IPS-NIHi7 (cell line): Measurements from ENCODE around the gene AP5S1.
"Not testable (repeated sequence)": the region's sequence is repeated elsewhere in the genome, so short reads cannot be mapped to it uniquely, and the experiment has no call there.

Experiments used
- DNase-seq: peaks from one replicate; pipeline ENCODE4 v3.0.0; 2012; ENCODE audit warnings: mixed read lengths; ENCODE audit errors: extremely low spot score

The AP5S1 gene

DNA sequence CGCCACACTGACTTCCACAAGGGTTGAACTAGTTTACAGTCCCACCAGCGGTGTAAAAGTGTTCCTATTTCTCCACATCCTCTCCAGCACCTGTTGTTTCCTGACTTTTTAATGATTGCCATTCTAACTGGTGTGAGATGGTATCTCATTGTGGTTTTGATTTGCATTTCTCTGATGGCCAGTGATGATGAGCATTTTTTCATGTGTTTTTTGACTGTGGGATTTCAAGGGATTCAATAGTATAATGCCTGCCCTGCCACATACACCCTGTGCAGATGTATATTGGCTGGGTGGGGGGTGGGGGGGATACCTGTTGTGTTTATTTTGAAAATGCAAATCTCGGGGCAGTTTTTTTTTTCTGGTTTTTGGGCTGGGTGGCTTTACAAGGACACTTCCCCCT, 26.2 kb upstream of the AP5S1 start:
- not testable (repeated sequence) for DNase-seq

DNA sequence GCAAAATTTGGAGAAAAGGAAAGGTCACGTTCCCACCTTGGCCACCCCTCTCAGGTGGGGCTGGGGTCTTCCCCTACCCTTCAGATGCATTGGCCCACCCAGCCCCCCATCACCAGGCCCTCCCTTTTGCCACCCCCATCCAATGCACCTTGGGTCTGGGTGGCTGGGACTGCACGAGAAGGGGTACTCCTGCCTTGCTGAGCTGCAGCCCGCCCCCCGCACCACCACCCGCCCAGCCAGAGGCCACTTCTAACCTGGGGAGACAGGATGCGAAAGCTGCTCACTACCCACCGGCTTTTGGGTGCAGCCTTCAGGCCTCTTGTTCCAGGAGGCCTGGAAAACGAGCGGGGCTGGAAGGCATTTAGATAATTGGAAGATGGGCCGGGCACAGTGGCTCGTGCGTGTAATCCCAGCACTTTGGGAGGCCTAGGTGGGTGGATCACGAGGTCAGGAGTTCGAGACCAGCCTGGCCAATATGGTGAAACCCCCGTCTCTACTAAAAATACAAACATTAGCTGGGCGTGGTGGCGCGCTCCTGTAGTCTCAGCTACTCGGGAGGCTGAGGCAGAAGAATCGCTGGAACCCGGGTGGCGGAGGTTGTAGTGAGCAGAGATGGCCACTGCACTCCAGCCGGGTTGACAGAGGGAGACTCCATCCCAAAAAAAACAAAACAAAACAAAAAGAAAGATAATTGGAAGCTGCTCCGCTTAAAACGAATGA, 25.5 kb upstream of the AP5S1 start:
- no peak for DNase-seq

DNA sequence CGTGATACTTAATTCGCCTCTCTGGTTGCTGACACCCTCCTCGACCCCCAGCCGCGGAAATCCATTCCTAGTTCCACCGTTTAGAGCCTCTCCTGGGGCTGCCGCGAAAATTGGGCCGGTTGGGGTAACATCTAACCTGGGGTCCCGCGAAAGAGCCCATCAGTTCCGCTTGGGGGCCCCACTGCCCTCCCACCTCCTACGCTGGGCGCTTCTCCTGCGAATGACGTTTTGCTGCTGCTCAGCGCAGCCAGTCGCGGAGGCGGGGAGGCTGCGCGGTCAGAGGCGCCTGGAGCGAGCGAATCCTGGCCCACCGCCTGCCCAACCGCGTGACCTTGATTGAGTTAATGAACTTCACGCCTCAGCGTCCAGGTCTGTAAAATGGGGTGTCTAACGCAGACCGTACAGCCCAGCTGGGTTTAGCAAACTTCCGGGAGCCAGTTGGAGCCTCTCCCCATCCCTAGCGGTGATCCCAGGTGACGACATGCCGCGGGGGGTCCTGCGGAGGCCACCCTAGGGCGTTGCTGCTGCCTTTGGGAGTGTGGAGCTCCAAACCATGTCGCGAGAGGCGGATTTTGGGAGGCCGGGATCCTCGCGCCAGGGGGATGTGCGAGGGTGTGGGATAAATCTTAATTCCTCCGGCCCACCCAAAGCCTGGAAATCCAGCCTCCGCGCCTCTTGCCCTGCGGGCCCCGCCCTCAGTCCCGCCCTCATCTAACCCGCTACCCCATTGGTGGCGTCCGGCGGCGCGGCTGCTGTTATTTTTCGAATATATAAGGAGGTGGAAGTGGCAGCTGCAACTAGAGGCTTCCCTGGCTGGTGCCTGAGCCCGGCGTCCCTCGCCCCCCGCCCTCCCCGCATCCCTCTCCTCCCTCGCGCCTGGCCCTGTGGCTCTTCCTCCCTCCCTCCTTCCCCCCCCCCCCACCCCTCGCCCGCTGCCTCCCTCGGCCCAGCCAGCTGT, 24.6 kb upstream of the AP5S1 start, which contains the start of gene CDC25B:
CDC25B (plus strand) TSS at position 800 of the 958 bp plus-strand sequence. CDS start 222 bp downstream, outside the sequence.
- peak; percentile 86 for DNase-seq

DNA sequence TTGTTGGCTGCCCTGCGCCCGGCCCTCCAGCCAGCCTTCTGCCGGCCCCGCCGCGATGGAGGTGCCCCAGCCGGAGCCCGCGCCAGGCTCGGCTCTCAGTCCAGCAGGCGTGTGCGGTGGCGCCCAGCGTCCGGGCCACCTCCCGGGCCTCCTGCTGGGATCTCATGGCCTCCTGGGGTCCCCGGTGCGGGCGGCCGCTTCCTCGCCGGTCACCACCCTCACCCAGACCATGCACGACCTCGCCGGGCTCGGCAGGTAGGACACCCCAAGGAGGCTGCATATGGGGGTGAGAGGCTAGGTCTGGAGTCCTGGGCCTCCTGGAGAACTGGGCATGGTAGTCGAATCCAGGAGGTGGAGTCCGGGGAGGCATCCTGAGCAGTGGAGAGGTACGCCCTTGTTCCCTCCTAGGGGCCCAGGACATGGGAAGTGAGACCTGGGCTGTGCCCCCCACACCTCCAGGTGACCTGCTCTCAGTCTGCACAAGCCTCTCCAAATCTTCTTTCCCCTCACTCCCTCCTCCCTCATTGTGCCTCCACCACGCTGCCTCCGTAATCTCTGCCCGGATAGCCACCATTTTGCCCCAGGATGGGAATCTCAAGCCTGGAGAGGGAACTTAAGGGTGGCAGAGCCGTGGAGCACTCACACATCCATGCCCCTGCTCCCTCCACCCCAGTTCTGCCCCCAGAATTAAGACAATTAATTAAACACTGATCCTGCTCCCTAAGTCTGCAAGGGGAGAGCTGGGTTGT, 23.7 kb upstream of the AP5S1 start:
- DNase-seq = no peak

DNA sequence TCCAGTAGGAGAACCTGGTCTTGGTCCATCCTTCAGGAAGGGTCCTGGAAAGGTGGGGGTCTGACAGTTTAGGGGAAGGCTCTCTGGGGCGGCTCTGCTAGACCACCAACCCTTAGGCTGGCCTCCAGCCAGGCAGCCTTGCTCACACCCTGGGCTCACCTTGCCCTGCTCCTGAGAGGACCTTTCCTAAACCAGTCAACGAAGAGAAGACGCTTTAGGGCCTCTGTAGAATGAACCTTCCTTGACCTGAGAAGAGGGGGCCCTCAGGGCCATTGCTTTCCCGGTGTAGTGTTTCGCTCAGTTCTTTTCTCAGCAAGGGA, 23.2 kb upstream of the AP5S1 start:
- no peak for DNase-seq

DNA sequence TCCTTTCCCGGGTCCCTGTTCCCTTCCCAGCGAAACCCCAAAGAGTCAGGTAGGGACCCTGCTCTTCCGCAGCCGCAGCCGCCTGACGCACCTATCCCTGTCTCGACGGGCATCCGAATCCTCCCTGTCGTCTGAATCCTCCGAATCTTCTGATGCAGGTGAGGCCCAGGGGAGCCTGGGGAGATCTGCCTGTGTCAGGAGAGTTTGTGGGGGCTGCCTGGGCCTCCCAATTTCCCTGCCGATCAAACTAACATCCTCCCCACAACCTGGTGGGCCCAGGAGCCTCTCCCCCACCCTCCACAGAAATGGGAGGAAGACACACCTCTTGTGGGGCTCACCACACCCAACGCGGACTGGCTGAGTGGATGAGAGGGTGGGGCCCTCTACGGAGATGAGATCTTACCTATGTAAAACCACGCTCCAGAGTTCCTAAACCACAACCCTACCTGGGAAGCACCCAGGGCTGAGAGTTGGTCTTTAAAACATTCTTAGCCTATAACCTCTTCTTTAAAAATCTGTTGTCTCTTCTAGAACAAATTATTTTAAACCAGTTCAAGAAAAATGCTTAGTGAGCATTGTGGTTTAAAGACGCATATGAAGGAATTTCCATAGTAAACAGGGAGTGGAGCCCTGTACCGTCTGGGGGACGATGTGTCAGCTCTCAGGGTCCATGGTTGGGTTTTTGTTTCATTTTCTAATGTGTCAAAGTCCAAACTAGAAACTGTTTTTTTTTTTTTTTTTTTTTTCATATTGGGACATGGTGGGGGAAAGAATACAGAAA, 22.6 kb upstream of the AP5S1 start:
- no peak for DNase-seq

DNA sequence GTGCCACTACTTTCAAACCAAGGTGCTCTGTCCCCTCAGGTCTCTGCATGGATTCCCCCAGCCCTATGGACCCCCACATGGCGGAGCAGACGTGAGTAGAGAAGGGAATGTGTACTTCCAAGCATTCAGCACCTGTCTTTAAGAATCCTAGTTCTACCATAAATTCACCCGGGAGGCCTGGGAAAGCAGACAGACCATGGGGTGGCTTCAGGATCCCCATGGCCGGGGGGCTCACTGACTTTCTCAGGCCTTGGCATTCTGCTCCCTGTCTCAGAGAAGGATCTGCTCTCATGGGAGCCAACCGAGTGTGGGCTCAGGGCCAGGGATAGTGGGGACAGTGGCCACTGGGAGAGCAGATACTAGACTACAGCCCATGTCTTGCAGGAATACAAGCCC, 22.0 kb upstream of the AP5S1 start:
- DNase-seq = no peak

DNA sequence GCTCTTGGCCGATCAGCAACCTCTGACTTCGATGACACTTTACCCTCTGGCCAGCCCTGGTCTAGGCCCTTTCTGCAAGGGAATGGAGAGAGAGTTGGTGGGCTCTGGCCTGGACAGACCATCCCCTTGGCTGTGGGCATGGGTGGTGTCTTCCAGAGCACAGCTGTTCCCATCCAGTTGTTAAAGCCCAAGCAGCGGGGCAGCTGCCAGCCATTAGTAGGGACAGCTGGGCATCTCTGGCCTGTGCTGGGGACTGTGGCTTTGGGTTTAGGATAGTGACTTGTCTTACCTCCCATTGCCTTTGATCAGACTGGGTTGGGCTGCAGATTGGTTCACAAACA, 21.5 kb upstream of the AP5S1 start:
- no peak for DNase-seq

DNA sequence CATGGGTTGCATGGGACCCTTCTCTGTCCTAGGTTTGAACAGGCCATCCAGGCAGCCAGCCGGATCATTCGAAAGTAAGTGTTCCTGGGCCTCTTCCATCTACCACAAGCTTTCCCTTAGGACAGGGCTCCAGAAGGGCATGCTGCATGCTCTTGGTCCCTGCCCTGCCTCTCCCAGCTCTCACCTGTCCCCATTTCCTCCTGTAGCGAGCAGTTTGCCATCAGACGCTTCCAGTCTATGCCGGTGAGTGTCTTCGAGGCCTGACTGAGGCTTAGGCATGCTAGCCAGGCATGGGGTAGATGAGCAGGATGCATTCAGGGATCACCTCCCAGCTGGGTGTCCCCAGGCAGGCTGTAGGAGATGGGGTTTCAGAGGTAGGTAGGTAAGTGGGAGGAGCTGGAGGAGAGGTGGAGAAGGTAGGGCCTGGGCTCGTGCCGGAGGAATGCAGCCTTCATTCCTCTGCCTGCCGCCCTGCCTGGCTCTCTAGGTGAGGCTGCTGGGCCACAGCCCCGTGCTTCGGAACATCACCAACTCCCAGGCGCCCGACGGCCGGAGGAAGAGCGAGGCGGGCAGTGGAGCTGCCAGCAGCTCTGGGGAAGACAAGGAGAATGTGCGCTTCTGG, 20.0 kb upstream of the AP5S1 start:
- DNase-seq = peak; percentile 62

DNA sequence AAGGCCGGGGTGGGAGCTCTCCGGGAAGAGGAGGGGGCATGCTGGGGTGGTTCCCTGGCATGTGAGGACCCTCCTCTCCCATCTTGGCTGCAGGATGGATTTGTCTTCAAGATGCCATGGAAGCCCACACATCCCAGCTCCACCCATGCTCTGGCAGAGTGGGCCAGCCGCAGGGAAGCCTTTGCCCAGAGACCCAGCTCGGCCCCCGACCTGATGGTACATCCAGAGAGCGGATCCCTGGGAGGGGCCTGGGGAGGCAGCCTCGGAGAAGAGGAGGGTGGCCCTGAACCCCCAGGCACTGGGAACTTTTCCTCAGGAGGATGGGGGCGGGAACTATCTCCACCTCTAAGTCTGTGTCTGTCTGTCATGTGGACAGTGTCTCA, 19.5 kb upstream of the AP5S1 start:
- DNase-seq = no peak

DNA sequence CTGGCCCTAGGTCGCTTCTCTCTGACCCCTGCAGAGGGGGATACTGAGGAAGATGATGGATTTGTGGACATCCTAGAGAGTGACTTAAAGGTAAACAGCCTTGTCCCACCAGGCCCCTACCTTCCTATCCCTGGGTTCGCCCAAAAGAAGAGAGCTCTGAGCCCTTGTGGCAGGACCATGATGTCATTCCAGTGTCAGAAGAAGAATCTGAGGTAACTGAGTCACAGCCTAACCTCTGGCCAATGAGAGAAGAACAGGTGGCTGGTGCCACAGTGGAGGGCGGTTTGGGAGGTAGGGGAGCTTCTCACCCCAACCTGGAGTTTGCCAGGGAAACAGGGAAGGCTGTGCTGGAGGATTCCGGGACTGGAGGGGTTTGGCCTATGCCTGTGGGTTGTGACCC, 19.0 kb upstream of the AP5S1 start:
- no peak for DNase-seq

DNA sequence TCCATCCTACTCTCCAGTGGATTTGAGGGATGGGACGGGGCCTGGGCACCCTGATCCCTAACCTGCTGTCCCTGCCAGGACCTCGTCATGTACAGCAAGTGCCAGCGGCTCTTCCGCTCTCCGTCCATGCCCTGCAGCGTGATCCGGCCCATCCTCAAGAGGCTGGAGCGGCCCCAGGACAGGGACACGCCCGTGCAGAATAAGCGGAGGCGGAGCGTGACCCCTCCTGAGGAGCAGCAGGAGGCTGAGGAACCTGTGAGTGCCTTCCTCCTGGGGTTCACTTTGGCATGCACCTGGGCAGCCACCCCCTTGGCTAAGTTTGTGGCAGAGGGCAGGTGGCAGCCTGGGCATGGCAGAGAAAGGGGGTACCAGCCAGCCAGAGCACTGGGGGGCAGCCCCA, 18.5 kb upstream of the AP5S1 start:
- DNase-seq = no peak

DNA sequence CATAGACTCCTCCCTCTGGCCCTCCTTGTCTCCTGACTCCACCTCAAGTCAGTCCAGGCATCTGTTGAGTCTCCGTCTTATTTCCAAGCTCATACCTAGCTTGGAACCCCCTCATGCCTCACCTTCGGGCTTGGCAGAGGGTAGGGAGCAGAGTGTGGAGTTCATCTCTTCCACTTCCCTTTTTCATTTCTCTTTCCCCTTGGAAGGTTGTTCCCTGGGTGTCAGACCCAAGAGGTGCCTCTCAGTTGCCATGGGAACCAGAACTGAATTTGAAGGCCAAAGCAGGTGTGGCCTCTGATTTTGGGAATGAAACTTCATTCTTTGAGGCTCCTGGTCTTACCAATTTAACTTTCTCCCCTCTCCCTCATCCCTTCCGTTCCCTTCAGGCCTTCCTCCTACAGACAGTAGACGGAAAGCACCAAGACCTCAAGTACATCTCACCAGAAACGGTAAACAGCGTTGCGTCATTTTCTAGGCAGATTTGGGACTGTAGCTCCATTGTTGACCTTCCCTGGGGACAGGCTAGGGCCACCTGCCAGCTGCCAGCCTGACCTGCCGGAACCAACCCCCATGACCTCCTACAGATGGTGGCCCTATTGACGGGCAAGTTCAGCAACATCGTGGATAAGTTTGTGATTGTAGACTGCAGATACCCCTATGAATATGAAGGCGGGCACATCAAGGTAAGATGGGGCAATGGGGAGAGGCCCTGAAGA, 17.7 kb upstream of the AP5S1 start:
- DNase-seq = no peak

DNA sequence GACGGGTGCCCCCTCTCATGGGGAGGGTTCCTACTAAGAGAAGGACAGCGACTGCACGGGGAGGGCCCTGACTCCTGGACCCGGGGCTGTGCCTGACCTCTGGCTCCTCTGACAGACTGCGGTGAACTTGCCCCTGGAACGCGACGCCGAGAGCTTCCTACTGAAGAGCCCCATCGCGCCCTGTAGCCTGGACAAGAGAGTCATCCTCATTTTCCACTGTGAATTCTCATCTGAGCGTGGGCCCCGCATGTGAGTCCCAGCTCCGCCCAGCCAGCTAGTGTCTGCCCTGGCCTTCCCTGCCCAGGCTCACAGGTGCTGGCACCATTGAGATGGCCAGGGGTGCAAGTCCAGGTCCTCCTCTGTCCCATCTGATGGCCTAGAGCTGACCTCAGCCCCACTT, 17.1 kb upstream of the AP5S1 start:
- DNase-seq = no peak

DNA sequence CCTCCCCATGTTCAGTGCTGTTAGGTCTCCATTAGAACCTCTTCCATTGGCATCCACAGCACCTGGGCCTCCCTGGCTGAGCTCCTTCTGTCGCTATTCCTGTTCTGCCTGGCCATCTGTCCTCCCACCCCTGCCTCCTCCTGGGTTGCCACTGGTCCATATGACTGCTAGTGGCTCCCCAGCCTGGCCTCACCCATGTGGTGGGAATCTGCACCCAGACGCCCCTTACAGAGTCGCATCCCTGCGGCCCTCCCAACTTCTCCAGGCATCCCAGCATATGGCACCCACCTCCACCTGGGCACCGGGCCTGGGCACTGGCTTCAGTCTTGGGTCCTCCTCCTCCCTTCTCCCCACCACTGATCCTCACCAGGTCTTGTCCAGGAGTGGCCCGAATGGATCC, 16.5 kb upstream of the AP5S1 start:
- no peak for DNase-seq

DNA sequence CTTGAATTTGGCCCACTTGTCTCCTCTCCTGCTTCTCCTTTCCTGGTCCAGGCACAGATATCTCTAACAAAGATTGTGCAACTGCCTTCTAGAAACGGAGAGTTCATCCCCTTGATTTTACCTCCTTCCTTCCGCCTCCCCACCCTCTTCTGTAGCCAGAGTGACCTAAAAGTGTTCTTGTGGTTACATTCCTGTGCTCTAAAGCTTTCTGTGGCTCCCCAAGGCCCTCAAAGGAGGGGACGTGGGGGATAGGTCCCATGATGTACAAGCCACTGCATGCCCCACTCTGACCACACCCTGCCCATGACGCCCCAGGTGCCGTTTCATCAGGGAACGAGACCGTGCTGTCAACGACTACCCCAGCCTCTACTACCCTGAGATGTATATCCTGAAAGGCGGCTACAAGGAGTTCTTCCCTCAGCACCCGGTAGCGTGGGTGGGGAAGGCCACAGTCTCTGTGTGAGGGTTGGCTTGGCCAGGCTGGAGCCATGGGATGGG, 16.0 kb upstream of the AP5S1 start:
- DNase-seq = no peak

DNA sequence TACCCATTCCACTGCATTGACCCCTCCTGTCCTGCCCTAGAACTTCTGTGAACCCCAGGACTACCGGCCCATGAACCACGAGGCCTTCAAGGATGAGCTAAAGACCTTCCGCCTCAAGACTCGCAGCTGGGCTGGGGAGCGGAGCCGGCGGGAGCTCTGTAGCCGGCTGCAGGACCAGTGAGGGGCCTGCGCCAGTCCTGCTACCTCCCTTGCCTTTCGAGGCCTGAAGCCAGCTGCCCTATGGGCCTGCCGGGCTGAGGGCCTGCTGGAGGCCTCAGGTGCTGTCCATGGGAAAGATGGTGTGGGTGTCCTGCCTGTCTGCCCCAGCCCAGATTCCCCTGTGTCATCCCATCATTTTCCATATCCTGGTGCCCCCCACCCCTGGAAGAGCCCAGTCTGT, 15.6 kb upstream of the AP5S1 start:
- no peak for DNase-seq

DNA sequence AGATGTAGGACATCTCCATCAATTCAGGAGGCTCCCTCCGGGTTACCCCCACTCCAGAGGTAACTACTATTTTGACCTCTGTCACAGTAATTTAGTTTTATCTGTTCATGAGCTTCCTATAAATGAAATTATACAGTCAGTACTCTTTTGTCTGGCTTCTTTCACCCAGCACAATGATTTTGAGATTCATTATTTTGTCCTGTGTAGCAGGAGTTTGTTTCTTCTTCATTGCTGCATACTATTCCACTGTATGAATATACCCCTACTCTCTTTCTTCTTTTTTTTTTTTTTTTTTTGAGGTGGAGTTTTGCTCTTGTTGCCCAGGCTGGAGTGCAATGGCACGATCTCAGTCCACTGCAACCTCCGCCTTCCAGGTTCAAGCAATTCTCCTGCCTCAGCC, 11.8 kb upstream of the AP5S1 start:
- DNase-seq = no peak

DNA sequence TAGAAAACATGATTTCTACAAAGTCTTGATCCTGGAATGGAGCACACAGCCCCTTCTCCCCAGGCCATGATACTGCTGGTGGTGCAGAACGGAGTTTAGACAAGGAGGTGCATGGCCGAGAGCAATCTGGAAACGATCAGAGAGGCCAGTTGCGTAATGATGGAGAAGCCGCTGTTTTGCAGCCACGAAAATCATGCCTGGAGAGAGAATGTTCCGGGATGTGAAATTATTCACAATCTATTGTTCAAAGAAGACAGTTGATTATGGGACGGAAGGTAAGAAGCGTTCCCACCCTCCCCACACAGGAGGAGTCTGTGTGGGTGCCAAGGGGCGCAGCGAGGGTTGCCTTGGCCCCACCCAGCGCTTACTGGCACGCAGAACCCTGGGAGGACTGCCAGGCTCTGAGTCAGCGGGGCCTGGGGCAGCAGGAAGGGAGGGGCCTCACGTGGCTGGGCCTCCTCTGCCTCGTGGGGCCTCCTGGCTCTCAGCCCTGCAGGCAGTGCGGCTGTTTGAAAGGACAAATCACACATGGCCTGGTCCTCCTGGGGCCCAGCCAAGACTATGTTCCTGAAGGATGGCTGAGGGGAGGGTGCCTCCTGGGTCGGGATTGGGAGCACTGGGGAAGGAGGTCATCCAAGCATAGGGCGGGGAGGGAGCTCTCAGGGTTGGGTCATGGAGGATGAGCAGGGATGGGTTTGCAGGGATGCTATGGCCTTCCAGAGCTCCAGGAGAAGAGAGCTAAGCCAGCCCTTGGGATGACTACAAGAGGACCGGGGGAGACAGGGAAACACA, 8.7 kb upstream of the AP5S1 start:
- no peak for DNase-seq

DNA sequence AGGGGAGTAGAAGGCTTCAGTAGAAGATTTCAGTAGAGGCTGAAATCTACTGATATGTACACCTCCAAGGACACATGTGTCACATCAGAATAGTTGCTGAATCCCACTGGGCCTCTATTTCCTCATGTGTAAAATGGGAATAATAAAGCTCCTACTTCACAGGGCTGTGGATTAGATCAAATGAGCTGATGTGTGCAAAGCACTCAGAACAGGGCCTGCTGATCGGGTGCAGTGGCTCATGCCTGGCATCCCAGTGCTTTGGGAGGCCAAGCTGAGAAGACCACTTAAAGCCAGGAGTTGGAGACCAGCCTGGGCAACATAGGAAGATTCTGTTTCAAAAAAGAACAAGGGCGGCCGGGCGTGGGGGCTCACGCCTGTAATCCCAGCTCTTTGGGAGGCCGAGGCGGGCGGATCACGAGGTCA, 8.1 kb upstream of the AP5S1 start:
- DNase-seq = no peak
